Ovary (tissue), 9 donors: ENCODE data around the gene LHFPL6. TPM values are rescaled to one million over a fixed set of nuclear protein-coding genes. Genes with fewer than 3 reads are reported as not detected.

ENCODE experiments used
- DNase-seq, 5 donors: peaks; one replicate each; pipeline ENCODE4 v3.0.0-alpha.2; 2019 to 2020
- H3K27ac ChIP-seq, 2 donors: fragments of 200-600 bp; one replicate each; pipeline versions ENCODE4 v1.5.1 to v1.8.0; 2019 to 2022
- H3K27me3 ChIP-seq: fragments of 200-600 bp; one replicate; pipeline ENCODE4 v1.8.0; 2022
- H3K36me3 ChIP-seq: fragments of 200-600 bp; sonication (generic); one replicate; pipeline ENCODE4 v1.5.1; 2019
- H3K4me1 ChIP-seq: one replicate; pipeline ENCODE4 v1.8.1; 2013; ENCODE audit warnings: mild to moderate bottlenecking, moderate library complexity; ENCODE audit not compliant: insufficient read depth
- H3K4me3 ChIP-seq: fragments of 200-600 bp; sonication (generic); one replicate; pipeline ENCODE4 v1.5.1; 2017
- H3K9me3 ChIP-seq, 2 donors: fragments of 200-600 bp in 1 of 2; sonication (generic) in 1 of 2; one replicate each; pipeline versions ENCODE4 v1.5.1 to v1.8.1; 2013 to 2019; ENCODE audit warnings: mild to moderate bottlenecking in 1 of 2, moderate library complexity in 1 of 2
- EP300 ChIP-seq: sonication (generic); formaldehyde crosslinking; IDR thresholded peaks from one replicate; pipeline ENCODE4 v1.6.1; 2017; ENCODE audit warnings: antibody characterized with exemption
- POLR2A ChIP-seq: fragments of 450-650 bp; IDR thresholded peaks from one replicate; pipeline ENCODE4 v1.6.1; 2017; ENCODE audit warnings: antibody characterized with exemption, mild to moderate bottlenecking, moderate library complexity
- WGBS, 3 donors: extraction: QIAGEN DNeasy Blood & Tissue Kit in 1 of 3; methylation state at CpG; one replicate each; pipeline versions ENCODE4 v1.1.5 to v1.1.7; 2013 to 2017; 5-methylcytosine and 5-hydroxymethylcytosine counted together
- intact Hi-C, 4 donors: fragments of 100-400 bp; cut with DNase I; formaldehyde crosslinking; loops; one replicate each; pipeline versions ENCODE4 v1.11.0 to v1.15.1; 2022 to 2023
- polyA plus RNA-seq, 2 donors: library from polyadenylated mRNA; stranded (reverse); fragments of 200-250 nt in 1 of 2; fragments of 350-450 nt in 1 of 2; fragmentation: Illumina TruSeq in 1 of 2; extraction: RNeasy Lipid Tissue Mini Kit (QIAGEN cat#74804) in 1 of 2; gene quantifications; one replicate each; pipeline ENCODE4 v1.2.3, GENCODE V29; 2013 to 2014
- total RNA-seq, 7 donors: library from RNA; depleted of rRNA in 2 of 7; stranded (reverse); fragments of >200 nt in 2 of 7; fragmentation: NEBNext Ultra II Directional in 3 of 7; extraction: Animal tissue kit (Norgen Biotek cat#: 25700) in 3 of 7; gene quantifications; one replicate each; pipeline versions ENCODE4 v1.1.0 to v1.2.4, GENCODE V29; 2016 to 2023
- TF ChIP-seq, protein P1 (sequence below), 3 donors: fragments of 450-650 bp in 2 of 3; fragments of 200-600 bp in 1 of 3; IDR thresholded peaks; one replicate each; pipeline versions ENCODE4 v1.5.1 to v1.8.0; 2016 to 2022; ENCODE audit warnings: antibody characterized with exemption in 3 of 3, mild to moderate bottlenecking in 1 of 3
- donor health status: DM: no; HTN: no; CAD: no; lungs with moderate emphysema.
- donor health status: DM: no; HTN: no; CAD: no.
- donor health status: Bipolar disorder and iron deficiency.
- donor health status: DM: yes; HTN: yes; CAD: no.
- donor health status: DM: no; HTN: no; CAD: no.
- donor health status: DM: yes; HTN: yes; CAD: no.

The LHFPL6 gene
- total and polyA plus RNA-seq, 9 donors = 19.7 to 136 (median 42.4) TPM

- Histone ChIP-seq H3K9me3 (no peaks in the 10 kb centered on the region), H3K36me3 (no peaks in the 10 kb centered on the region), H3K4me1 (peaks cover 7% of the 10 kb centered on the region), H3K27me3 (no peaks in the 10 kb centered on the region), H3K4me3 (no peak overlapping the region), H3K27ac (no peak overlapping the region)
- 68 to 87% (median 70%) methylated on average over 5 of the region's 5 CpGs for WGBS, 3 donors
- intact Hi-C loops = no loop called here
- DNase-seq = no peak
- TF ChIP-seq POLR2A = no peak
- TF ChIP-seq, protein P1, sequence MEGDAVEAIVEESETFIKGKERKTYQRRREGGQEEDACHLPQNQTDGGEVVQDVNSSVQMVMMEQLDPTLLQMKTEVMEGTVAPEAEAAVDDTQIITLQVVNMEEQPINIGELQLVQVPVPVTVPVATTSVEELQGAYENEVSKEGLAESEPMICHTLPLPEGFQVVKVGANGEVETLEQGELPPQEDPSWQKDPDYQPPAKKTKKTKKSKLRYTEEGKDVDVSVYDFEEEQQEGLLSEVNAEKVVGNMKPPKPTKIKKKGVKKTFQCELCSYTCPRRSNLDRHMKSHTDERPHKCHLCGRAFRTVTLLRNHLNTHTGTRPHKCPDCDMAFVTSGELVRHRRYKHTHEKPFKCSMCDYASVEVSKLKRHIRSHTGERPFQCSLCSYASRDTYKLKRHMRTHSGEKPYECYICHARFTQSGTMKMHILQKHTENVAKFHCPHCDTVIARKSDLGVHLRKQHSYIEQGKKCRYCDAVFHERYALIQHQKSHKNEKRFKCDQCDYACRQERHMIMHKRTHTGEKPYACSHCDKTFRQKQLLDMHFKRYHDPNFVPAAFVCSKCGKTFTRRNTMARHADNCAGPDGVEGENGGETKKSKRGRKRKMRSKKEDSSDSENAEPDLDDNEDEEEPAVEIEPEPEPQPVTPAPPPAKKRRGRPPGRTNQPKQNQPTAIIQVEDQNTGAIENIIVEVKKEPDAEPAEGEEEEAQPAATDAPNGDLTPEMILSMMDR (IDR thresholded peaks at IDR 0.05) = no peak
- TF ChIP-seq EP300 = no peak
These were observed 240.2 kb downstream of the LHFPL6 start for GRCh38 chr13:39362652-39363381.

- H3K36me3 ChIP-seq = no peaks in the 10 kb centered on the region
- no peak for DNase-seq
- intact Hi-C loops = no loop called here
These were observed 249.0 kb downstream of the LHFPL6 start for GRCh38 chr13:39353988-39354387.

DNA sequence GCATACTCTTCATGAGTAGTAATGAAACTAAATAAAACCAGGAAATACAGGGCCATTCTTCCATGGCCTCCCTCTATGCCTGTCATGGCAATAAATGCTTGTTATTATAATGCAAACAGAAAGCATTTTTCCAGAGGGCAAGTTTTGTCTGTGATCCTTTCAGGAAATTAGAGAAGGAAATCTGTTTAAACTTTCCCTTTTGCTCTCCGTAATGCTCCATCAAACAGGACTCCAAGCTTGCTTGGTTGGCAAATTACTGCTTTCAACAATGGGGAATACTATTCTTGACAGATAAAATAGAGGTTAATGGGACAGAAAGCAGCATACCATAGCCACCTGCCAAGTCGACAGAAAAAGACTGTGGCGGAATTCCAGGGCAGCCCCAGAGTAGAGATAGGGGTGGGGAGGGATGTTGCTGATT lies 252.5 kb downstream of the LHFPL6 start:
- intact Hi-C loops = no loop called here
- TF ChIP-seq POLR2A (no peak), EP300 (no peak)
- TF ChIP-seq, protein P1 (IDR thresholded peaks at IDR 0.05) = no peak
- Histone ChIP-seq H3K4me3 (no peak overlapping the region), H3K36me3 (no peaks in the 10 kb centered on the region), H3K9me3 (no peaks in the 10 kb centered on the region), H3K27me3 (no peaks in the 10 kb centered on the region), H3K4me1 (peaks cover 3% of the 10 kb centered on the region), H3K27ac (no peak overlapping the region)
- DNase-seq = no peak
- whole genome bisulfite sequencing, 3 donors = 9 to 11% (median 9%) methylated on average over 3 of the region's 3 CpGs

More at GRCh38 chr13:39353988-39354387, 249.0 kb downstream of the LHFPL6 start:
- no peak for TF ChIP-seq POLR2A
- Histone ChIP-seq H3K27me3 (no peaks in the 10 kb centered on the region), H3K4me3 (no peak overlapping the region), H3K4me1 (peaks cover 3% of the 10 kb centered on the region), H3K27ac (no peak overlapping the region), H3K9me3 (no peaks in the 10 kb centered on the region)
- 75 to 91% (median 79%) methylated on average over 1 of the region's 1 CpG for WGBS, 3 donors

- Histone ChIP-seq H3K27ac (no peak overlapping the region), H3K9me3 (no peaks in the 10 kb centered on the region), H3K4me3 (no peak overlapping the region), H3K36me3 (no peaks in the 10 kb centered on the region), H3K27me3 (no peaks in the 10 kb centered on the region), H3K4me1 (peaks cover 3% of the 10 kb centered on the region)
- TF ChIP-seq, protein P1 (IDR thresholded peaks at IDR 0.05) = no peak
- TF ChIP-seq EP300 (no peak), POLR2A (no peak)
- DNase-seq = no peak
- intact Hi-C loops = no loop called here
- 87 to 97% (median 95%) methylated on average over 6 of the region's 6 CpGs for WGBS, 3 donors
These were observed 253.5 kb downstream of the LHFPL6 start for GRCh38 chr13:39349391-39349960.
